ENCODE measurements around the gene MYO9B. TPM values are rescaled to one million over a fixed set of nuclear protein-coding genes. Genes with fewer than 3 reads are reported as not detected.

Gene MYO9B
- total and polyA plus RNA-seq, 9 of the 15 experiments (the other 6 are each of a cell fraction or from before 2014, with no cell fraction given), result 2.4 to 77.6 (median 23.0) TPM

- TF ChIP-seq MXD1 (CRISPR knock-in tag; IDR thresholded peaks at IDR 0.05; ENCODE audit: borderline replicate concordance, poor library complexity, severe bottlenecking) (no peak), SMARCB1 (IDR thresholded peaks at IDR 0.05; ENCODE audit: insufficient read length, low read depth) (no peak), MYC (IDR thresholded peaks at IDR 0.05; ENCODE audit: low read depth, low read length) (peak; percentile 80), MYC (CRISPR knock-in tag; IDR thresholded peaks at IDR 0.05; ENCODE audit: borderline replicate concordance, low read depth) (no peak), FOSL1 (tag; conservative IDR thresholded peaks at IDR 0.05) (no peak), KDM5B (IDR thresholded peaks at IDR 0.05; ENCODE audit: insufficient replicate concordance, low read depth, low read length) (peak; percentile 55), ZNF695 (CRISPR knock-in tag; IDR thresholded peaks at IDR 0.05) (no peak), HNRNPLL (IDR thresholded peaks at IDR 0.05; ENCODE audit: low read depth, low read length, poor library complexity, severe bottlenecking) (peak; percentile 4), SMAD3 (CRISPR knock-in tag; conservative IDR thresholded peaks at IDR 0.05) (0 out of 2 replicates have a peak, but pooled peaks have one; percentile 9), EHMT2 (IDR thresholded peaks at IDR 0.05) (0 out of 2 replicates have a peak, but pooled peaks have one; percentile 36), ELK1 (CRISPR knock-in tag; IDR thresholded peaks at IDR 0.05) (no peak), FOXK2 (conservative IDR thresholded peaks at IDR 0.05 in 1 of 2, IDR thresholded peaks at IDR 0.05 in 1 of 2; ENCODE audit: low read depth in 2 of 2) (peak in 1 of 2 experiments; percentile 43; a peak in 1 of 4 replicates), TCF7 (IDR thresholded peaks at IDR 0.05; ENCODE audit: borderline replicate concordance) (no peak), GTF2B (IDR thresholded peaks at IDR 0.05; ENCODE audit: extremely low read depth, insufficient read length) (no peak), SREBF2 (CRISPR knock-in tag; IDR thresholded peaks at IDR 0.05) (no peak), SMARCE1 (IDR thresholded peaks at IDR 0.05) (no peak; the same call in 1 of the 2 replicates), FUS (optimal IDR thresholded peaks at IDR 0.05; ENCODE audit: low read depth, low read length) (no peak), ZFP36 (IDR thresholded peaks at IDR 0.05; ENCODE audit: low read depth, low read length, partially characterized antibody) (peak; percentile 26), HMG20B (CRISPR knock-in tag; IDR thresholded peaks at IDR 0.05) (no peak), HCFC1 (IDR thresholded peaks at IDR 0.05; ENCODE audit: low read depth, low read length) (peak; percentile 46; the same call in 1 of the 2 replicates), ATF6 (CRISPR knock-in tag; IDR thresholded peaks at IDR 0.05) (no peak), CBX3 (IDR thresholded peaks at IDR 0.05; ENCODE audit: borderline replicate concordance in 1 of 2, low read length in 2 of 2) (peak in 1 of 2 experiments; percentile 30; a peak in 1 of 3 replicates), ZBTB26 (CRISPR knock-in tag; IDR thresholded peaks at IDR 0.05) (peak; percentile 66; the same call in 1 of the 2 replicates), ZNF780A (CRISPR knock-in tag; IDR thresholded peaks at IDR 0.05) (no peak)
Measured at GRCh38 chr19:17260842-17261325, 185.3 kb downstream of the MYO9B start (continued).
